Smooth muscle cell (in vitro differentiated cells): ENCODE results near the gene RABAC1. TPM values are rescaled to one million over a fixed set of nuclear protein-coding genes. Genes with fewer than 3 reads are reported as not detected.

Source experiments
- DNase-seq: peaks from one replicate; lab custom pipeline; 2025; ENCODE audit not compliant: unreplicated experiment; lab: John Stamatoyannopoulos, UW
- H2AFZ ChIP-seq: fragments of 200-600 bp; sonication (generic); 2 replicates; pipeline ENCODE4 v1.6.0; 2016; ENCODE audit warnings: antibody characterized with exemption, low read depth, mild to moderate bottlenecking
- H3F3A ChIP-seq: fragments of 200-600 bp; sonication (generic); 2 replicates; pipeline ENCODE4 v1.6.0; 2017; ENCODE audit warnings: antibody characterized with exemption, low read depth
- H3K27ac ChIP-seq: fragments of 200-600 bp; sonication (generic); 2 replicates; pipeline ENCODE4 v1.5.1; 2016; ENCODE audit warnings: low read depth, mild to moderate bottlenecking
- H3K27me3 ChIP-seq: fragments of 200-600 bp; sonication (generic); 2 replicates; pipeline ENCODE4 v1.6.1; 2016; ENCODE audit warnings: low read depth, mild to moderate bottlenecking
- H3K36me3 ChIP-seq: fragments of 200-600 bp; sonication (generic); 2 replicates; pipeline ENCODE4 v1.5.1; 2016; ENCODE audit warnings: low read depth
- H3K4me1 ChIP-seq: fragments of 200-600 bp; sonication (generic); 2 replicates; pipeline ENCODE4 v1.5.1; 2016; ENCODE audit warnings: low read depth
- H3K4me2 ChIP-seq: fragments of 200-600 bp; sonication (generic); 2 replicates; pipeline ENCODE4 v1.6.0; 2016; ENCODE audit warnings: mild to moderate bottlenecking
- H3K4me3 ChIP-seq: fragments of 200-600 bp; sonication (generic); 2 replicates; pipeline ENCODE4 v1.5.1; 2016; ENCODE audit warnings: mild to moderate bottlenecking
- H3K79me2 ChIP-seq: fragments of 200-600 bp; sonication (generic); 2 replicates; pipeline ENCODE4 v1.6.0; 2016; ENCODE audit warnings: low read depth, mild to moderate bottlenecking
- H3K9ac ChIP-seq: fragments of 200-600 bp; sonication (generic); 2 replicates; pipeline ENCODE4 v1.6.0; 2016; ENCODE audit warnings: low read depth
- H3K9me3 ChIP-seq: fragments of 200-600 bp; sonication (generic); replicated peaks from 2 replicates; pipeline ENCODE4 v1.5.1; 2016; ENCODE audit warnings: low read depth
- H4K20me1 ChIP-seq: fragments of 200-600 bp; sonication (generic); 2 replicates; pipeline ENCODE4 v1.6.0; 2016; ENCODE audit warnings: low read depth
- WGBS: methylation state at CpG from one replicate; pipeline ENCODE4 v1.1.7; 2016; ENCODE audit warnings: low lambda C conversion rate; 5-methylcytosine and 5-hydroxymethylcytosine counted together
- polyA plus RNA-seq: library from polyadenylated mRNA; unstranded; fragments of >200 nt; fragmentation: Nextera tagmentation; extraction: Ambion mirVana; gene quantifications from 2 replicates; pipeline ENCODE4 v1.2.1, GENCODE V29; 2016
- total RNA-seq: library from RNA; depleted of rRNA; stranded (reverse); fragments of >200 nt; gene quantifications from 2 replicates; pipeline ENCODE4 v1.2.3, GENCODE V29; 2014
- TF ChIP-seq, protein P1 (sequence below): fragments of 200-600 bp; sonication (generic); IDR thresholded peaks from 2 replicates; pipeline ENCODE4 v1.5.1; 2017; ENCODE audit warnings: borderline replicate concordance, mild to moderate bottlenecking, antibody characterized with exemption; ENCODE audit not compliant: insufficient read depth, poor library complexity, severe bottlenecking

Gene RABAC1
- total and polyA plus RNA-seq, 2 experiments from 2014 or later: 304 to 581 TPM

DNA sequence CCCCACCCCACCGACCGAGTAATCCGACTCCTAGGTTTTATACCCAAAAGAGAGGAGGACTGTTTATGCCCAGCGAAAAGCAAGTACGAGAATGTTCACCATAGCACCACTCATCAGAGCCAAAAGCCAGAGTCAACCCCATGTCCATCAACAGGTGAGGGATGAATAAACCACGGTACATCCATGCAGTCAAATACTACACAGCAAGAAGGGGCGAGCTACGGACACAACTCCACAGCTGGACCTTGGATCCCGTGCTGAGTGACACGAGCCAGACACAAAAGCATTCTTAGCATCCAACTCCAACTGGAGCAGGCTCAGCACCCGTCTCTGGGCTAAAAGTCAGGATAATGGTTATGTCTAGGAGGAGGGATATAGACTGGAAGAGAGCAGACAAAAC lies 12.2 kb upstream of the RABAC1 start:
- DNase-seq: no peak
- H3K27me3 ChIP-seq: no peaks in the 10 kb centered on the region
- H4K20me1 ChIP-seq: no peaks in the 10 kb centered on the region
- no peak overlapping the region for H3K4me2 ChIP-seq
- TF ChIP-seq, protein P1, sequence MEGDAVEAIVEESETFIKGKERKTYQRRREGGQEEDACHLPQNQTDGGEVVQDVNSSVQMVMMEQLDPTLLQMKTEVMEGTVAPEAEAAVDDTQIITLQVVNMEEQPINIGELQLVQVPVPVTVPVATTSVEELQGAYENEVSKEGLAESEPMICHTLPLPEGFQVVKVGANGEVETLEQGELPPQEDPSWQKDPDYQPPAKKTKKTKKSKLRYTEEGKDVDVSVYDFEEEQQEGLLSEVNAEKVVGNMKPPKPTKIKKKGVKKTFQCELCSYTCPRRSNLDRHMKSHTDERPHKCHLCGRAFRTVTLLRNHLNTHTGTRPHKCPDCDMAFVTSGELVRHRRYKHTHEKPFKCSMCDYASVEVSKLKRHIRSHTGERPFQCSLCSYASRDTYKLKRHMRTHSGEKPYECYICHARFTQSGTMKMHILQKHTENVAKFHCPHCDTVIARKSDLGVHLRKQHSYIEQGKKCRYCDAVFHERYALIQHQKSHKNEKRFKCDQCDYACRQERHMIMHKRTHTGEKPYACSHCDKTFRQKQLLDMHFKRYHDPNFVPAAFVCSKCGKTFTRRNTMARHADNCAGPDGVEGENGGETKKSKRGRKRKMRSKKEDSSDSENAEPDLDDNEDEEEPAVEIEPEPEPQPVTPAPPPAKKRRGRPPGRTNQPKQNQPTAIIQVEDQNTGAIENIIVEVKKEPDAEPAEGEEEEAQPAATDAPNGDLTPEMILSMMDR: no peak
- H3K9ac ChIP-seq: no peak overlapping the region
- no peaks in the 10 kb centered on the region for H3F3A ChIP-seq
- H3K4me1 ChIP-seq: no peaks in the 10 kb centered on the region
- no peaks in the 10 kb centered on the region for H3K79me2 ChIP-seq
- H2AFZ ChIP-seq: no peak overlapping the region
- 85% methylated on average over 11 of the region's 11 CpGs for whole genome bisulfite sequencing
- H3K9me3 ChIP-seq: no peaks in the 10 kb centered on the region
- no peak overlapping the region for H3K27ac ChIP-seq
- H3K36me3 ChIP-seq: no peaks in the 10 kb centered on the region
- no peak overlapping the region for H3K4me3 ChIP-seq

DNA sequence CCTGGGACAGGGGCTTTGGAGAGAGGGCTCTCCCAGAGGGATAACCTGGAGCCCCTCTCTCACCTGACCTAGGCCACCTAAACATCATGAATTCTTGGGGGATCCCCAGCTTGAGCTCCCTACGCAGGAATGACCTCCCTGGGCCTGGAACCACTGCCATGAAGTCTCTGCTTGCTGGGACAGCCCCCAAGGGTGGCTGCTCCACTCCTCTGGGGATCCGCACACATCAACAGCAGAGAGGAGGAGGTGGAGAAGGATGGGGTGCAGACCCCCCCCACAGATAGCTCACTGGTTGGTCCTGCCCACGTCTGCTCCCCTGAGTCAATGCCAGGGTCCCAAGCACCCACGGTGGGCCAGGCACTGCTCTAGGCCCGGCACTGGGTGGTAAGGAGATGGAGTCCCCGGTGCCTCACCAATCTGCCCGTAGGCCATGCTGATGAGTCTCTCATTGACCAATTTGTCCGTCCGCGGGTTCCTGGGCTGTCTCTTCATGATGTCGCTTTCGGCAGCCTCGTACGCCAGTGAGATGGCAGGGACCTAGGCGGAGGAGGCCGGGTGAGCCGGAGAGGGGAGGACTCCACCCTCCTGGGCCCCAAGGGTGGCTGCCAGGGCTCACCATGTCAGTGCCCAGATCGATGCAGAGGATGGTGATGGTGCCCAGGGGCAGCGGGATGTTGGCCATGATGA lies 10.8 kb upstream of the RABAC1 start:
- Histone ChIP-seq H3F3A (no peaks in the 10 kb centered on the region), H3K27ac (no peak overlapping the region), H4K20me1 (no peaks in the 10 kb centered on the region), H3K27me3 (no peaks in the 10 kb centered on the region), H3K9me3 (no peaks in the 10 kb centered on the region), H3K4me3 (no peak overlapping the region), H3K4me1 (no peaks in the 10 kb centered on the region), H3K79me2 (no peaks in the 10 kb centered on the region), H2AFZ (no peak overlapping the region), H3K36me3 (no peaks in the 10 kb centered on the region), H3K9ac (no peak overlapping the region), H3K4me2 (no peak overlapping the region)
- 92% methylated on average over 19 of the region's 19 CpGs for WGBS
- DNase-seq: no peak
- TF ChIP-seq, protein P1: no peak

DNA sequence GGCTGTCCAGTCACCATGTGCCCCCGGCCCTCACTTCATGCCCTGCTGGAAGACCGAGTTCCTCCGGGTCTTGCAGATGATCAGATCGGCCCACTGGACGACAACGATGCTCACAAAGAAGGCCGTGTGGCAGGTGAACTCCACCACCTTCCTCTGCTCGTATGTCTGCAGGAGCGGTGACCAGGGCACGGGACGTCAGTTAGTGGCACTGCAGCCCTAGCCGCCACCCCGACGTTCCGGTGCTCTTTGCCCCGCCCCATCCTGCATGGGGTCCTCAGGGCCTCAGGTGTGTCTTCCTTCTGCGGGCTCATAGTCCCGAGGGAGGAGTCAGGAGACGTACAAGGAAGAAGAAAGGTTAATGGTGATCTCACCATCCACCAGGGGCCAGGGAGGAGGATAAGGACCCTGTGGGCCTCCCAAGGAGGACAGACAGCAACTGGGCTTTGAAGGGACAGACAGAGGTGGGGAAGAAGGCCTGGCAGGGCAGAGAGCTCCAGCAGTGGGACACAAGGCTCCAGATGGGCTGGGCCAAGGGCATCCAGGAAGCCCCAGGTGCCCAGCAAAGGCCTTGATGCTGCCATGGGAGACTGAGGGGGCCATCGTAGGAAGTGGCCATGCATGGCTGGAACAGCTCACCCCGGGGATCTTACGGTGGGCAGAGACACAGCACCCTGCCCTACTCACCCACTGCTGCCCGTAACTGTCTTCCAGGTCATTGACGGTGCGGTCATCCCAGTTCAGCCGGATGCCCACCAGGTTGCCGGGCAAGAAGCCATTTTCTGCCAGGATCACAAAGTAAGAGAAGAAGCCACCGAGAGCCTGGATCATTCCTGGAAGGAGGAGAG lies 9.9 kb upstream of the RABAC1 start:
- no peaks in the 10 kb centered on the region for H3F3A ChIP-seq
- WGBS: 90% methylated on average over 28 of the region's 28 CpGs
- H3K9me3 ChIP-seq: no peaks in the 10 kb centered on the region
- no peaks in the 10 kb centered on the region for H3K36me3 ChIP-seq
- no peak overlapping the region for H3K9ac ChIP-seq
- no peaks in the 10 kb centered on the region for H3K4me1 ChIP-seq
- no peak overlapping the region for H3K27ac ChIP-seq
- no peak overlapping the region for H2AFZ ChIP-seq
- TF ChIP-seq, protein P1: no peak
- no peak overlapping the region for H3K4me3 ChIP-seq
- no peaks in the 10 kb centered on the region for H3K79me2 ChIP-seq
- no peak overlapping the region for H3K4me2 ChIP-seq
- H3K27me3 ChIP-seq: no peaks in the 10 kb centered on the region
- DNase-seq: no peak
- no peaks in the 10 kb centered on the region for H4K20me1 ChIP-seq
